Spleen (tissue), 3 donors: ENCODE data around the gene MYL9.

ENCODE experiments used
- POLR2A ChIP-seq, 3 donors: fragments of 450-650 bp; IDR thresholded peaks; one replicate each; pipeline ENCODE4 v1.5.1; 2017; ENCODE audit warnings: antibody characterized with exemption in 3 of 3, mild to moderate bottlenecking in 1 of 3
- POLR2AphosphoS5 ChIP-seq, 3 donors: sonication (generic); formaldehyde crosslinking; IDR thresholded peaks; one replicate each; pipeline ENCODE4 v1.5.1; 2017; ENCODE audit warnings: antibody characterized with exemption in 3 of 3

DNA sequence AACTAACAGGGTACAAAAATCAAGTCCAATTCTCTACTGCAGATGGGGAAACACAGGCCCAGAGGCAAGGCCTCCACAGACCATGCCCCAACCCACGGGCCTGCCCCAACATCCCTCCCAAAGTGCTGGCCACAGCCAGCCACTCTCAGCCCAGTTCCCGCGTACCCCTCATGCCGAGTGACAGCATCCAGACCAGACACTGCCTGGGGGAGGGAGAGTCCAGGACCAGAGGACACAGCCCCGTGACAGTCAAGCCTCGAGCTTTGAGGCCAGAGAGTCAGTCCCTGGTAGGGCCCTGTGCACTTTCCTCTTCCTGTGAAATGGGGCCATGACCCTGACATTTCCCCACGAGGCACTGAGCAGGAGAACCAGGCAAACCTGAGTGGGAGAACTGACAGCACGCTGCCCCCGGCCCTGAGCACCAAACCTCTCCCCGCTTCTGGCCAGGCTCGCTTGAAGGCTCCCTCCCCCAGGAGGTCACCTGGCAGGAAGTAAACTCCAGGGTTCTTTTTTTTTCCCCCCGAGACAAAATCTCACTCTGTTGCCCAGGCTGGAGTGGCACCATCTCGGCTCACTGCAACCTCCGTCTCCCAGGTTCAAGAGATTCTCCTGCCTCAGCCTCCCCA, 4.9 kb downstream of the MYL9 start:
- TF ChIP-seq POLR2AphosphoS5 (IDR thresholded peaks at IDR 0.05) (peak in 1 of 3 donors; percentile 13), POLR2A (IDR thresholded peaks at IDR 0.05) (no peak)
